GM19099 (cell line): Measurements from ENCODE around the gene MARCKS.

Experiments
- POLR2A ChIP-seq: IDR thresholded peaks from 3 replicates; pipeline ENCODE4 v1.6.1; 2011; ENCODE audit warnings: low read depth; ENCODE audit not compliant: insufficient read length; ENCODE audit errors: extremely low read depth

The MARCKS gene

GRCh38 chr6:113893451-113893850 is 36.3 kb downstream of the MARCKS start:
- TF ChIP-seq POLR2A = no peak

GRCh38 chr6:113893866-113894265 is 36.7 kb downstream of the MARCKS start:
- TF ChIP-seq POLR2A = no peak

DNA sequence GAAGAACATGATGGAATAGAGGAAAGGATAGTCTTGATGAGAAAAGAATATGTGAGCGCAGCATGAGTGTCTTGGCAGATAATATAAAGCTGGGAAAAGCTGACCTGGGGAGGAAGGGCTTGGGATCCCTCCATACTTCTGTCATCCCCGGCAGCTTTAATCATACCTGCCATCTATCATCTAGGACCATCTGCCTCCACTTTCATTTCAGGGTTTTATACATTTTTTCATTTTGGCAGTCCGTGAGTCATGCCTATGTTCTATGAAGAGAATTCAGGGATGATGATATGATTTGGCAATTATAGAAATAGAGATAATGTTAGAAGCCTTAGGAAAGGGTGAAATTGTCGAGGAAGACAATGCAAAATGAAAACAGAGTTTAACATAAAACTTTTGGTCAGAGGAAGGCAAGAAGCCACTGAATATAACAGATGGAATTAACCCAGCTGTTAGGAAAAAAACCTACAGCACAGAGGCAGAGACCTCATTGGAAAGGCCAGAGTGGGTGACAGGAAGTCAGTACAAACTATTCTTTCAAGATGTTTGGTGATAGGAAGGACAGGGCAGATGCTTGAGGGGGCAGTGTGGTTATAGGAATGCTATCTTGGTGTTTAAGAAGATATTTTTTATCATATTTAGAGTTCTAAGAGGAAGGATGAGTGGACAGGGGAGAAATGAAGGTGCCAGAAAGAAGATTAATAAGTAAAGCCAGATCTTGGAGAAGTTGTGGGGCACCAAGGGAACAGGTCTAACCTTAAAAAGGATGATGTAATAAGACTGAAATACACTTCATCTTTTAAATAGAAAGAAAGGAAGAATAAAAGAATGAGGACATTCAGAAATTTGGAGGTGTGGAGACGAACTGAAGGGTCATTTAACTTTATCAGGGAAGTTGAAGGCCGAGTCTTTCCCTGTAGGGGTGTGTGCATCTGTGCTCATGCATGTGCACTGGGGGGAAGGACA is 37.8 kb downstream of the MARCKS start:
- no peak for TF ChIP-seq POLR2A

GRCh38 chr6:113901482-113901881 is 44.3 kb downstream of the MARCKS start:
- no peak for TF ChIP-seq POLR2A

DNA sequence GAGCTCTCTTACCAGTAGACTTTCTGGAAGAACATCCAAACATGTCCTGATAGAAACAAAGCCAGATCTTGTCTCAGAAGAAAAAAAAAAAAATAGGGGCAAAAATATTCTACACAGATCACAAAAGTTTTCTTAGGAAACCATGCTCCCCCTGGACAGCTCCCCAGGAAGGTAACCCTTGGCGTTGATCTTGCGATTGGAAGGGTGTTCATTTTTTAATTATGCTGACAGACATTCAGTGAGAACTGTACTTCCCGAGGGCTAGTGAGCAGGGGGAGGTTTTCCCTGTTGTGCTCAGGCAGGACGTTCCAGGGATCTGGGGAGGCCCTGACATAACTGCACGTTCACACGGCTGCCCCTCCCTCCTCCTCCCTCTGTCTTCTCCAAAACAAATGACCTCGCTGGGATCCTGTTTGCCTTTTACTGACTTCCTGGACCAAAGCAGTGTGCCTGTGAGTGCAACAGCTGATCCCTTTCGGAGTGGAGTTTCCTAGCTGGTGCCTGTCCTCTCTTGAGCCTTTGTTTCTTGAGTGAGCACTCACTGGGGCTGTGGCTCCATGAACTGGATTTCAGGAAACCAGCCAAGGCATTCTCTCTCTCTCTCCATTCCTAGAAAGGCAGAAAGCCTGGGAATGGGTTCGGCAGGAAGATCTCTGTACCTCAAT is 46.7 kb downstream of the MARCKS start:
- TF ChIP-seq POLR2A = no peak

- TF ChIP-seq POLR2A = no peak
Observed at GRCh38 chr6:113907102-113907815, 50.1 kb downstream of the MARCKS start.

DNA sequence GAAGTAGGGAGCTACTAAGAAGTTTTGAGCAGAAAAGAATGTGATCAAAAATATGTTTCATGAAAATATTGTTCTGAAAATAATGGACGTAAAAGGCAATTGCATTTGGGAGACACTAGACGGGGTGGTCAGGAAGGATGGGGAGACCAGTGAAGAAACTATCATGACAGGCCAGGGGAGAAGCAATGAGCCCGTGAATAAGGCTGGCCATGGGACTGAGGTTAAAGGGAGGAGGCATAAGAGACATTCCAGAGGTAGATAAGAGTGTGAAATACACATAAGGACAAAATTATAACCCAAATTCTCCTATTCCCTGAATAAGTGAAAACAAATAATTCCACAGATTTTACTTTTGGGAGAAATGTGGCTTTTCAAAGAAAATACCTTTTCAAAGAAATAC is 51.7 kb downstream of the MARCKS start:
- TF ChIP-seq POLR2A = no peak

GRCh38 chr6:113909224-113909856 is 52.2 kb downstream of the MARCKS start:
- no peak for TF ChIP-seq POLR2A
